ENCODE data around the gene BRPF3.

The BRPF3 gene

GRCh38 chr6:36232172-36232571 is 35.6 kb downstream of the BRPF3 start:
- no peak for DNase-seq (ENCODE audit: low read depth)

GRCh38 chr6:36235309-36235708 is 38.8 kb downstream of the BRPF3 start:
- no peak for DNase-seq (ENCODE audit: low read depth)

GRCh38 chr6:36235862-36236261 is 39.3 kb downstream of the BRPF3 start:
- DNase-seq (ENCODE audit: low read depth) = no peak

GRCh38 chr6:36239774-36240173 is 43.2 kb downstream of the BRPF3 start:
- no peak for DNase-seq (ENCODE audit: low read depth)

GRCh38 chr6:36241728-36242127 is 45.2 kb downstream of the BRPF3 start:
- no peak for DNase-seq (ENCODE audit: low read depth)

- DNase-seq (ENCODE audit: low read depth) = no peak
These were observed 45.6 kb downstream of the BRPF3 start for GRCh38 chr6:36242161-36242560.

GRCh38 chr6:36242626-36243025 is 46.1 kb downstream of the BRPF3 start:
- DNase-seq (ENCODE audit: low read depth) = no peak

- no peak for DNase-seq (ENCODE audit: low read depth)
These were observed 47.1 kb downstream of the BRPF3 start for GRCh38 chr6:36243562-36244212.

- DNase-seq (ENCODE audit: low read depth) = no peak
These were observed 48.2 kb downstream of the BRPF3 start for GRCh38 chr6:36244641-36245280.

- no peak for DNase-seq (ENCODE audit: low read depth)
These were observed 49.1 kb downstream of the BRPF3 start for GRCh38 chr6:36245572-36246061.

GRCh38 chr6:36246506-36247268 is 50.1 kb downstream of the BRPF3 start:
- no peak for DNase-seq (ENCODE audit: low read depth)

GRCh38 chr6:36247693-36248092 is 51.1 kb downstream of the BRPF3 start:
- DNase-seq (ENCODE audit: low read depth) = no peak

GRCh38 chr6:36248980-36249379 is 52.4 kb downstream of the BRPF3 start:
- no peak for DNase-seq (ENCODE audit: low read depth)

GRCh38 chr6:36249536-36249935 is 53.0 kb downstream of the BRPF3 start:
- DNase-seq (ENCODE audit: low read depth) = no peak

GRCh38 chr6:36252005-36252404 is 55.5 kb downstream of the BRPF3 start:
- no peak for DNase-seq (ENCODE audit: low read depth)

- DNase-seq (ENCODE audit: low read depth) = no peak
These were observed 67.0 kb downstream of the BRPF3 start for GRCh38 chr6:36263390-36264000.

GRCh38 chr6:36265744-36266143 is 69.2 kb downstream of the BRPF3 start:
- no peak for DNase-seq (ENCODE audit: low read depth)

- DNase-seq (ENCODE audit: low read depth) = no peak
These were observed 70.5 kb downstream of the BRPF3 start for GRCh38 chr6:36266913-36267644.

- no peak for DNase-seq (ENCODE audit: low read depth)
These were observed 71.4 kb downstream of the BRPF3 start for GRCh38 chr6:36267731-36268477.

- DNase-seq (ENCODE audit: low read depth) = no peak
These were observed 72.1 kb downstream of the BRPF3 start for GRCh38 chr6:36268478-36269275.

All from activated T-cell treated with anti-CD3 and anti-CD28 coated beads for 1 hour (primary cell).